HG03457 (cell line): Measurements from ENCODE around the gene CDIPT.

Source experiments
- ATAC-seq: cut with Tn5 transposase; IDR thresholded peaks from one replicate; pipeline ENCODE4 v1.9.1; 2021; ENCODE audit warnings: moderate number of reproducible peaks; ENCODE audit not compliant: unreplicated experiment

The CDIPT gene

DNA sequence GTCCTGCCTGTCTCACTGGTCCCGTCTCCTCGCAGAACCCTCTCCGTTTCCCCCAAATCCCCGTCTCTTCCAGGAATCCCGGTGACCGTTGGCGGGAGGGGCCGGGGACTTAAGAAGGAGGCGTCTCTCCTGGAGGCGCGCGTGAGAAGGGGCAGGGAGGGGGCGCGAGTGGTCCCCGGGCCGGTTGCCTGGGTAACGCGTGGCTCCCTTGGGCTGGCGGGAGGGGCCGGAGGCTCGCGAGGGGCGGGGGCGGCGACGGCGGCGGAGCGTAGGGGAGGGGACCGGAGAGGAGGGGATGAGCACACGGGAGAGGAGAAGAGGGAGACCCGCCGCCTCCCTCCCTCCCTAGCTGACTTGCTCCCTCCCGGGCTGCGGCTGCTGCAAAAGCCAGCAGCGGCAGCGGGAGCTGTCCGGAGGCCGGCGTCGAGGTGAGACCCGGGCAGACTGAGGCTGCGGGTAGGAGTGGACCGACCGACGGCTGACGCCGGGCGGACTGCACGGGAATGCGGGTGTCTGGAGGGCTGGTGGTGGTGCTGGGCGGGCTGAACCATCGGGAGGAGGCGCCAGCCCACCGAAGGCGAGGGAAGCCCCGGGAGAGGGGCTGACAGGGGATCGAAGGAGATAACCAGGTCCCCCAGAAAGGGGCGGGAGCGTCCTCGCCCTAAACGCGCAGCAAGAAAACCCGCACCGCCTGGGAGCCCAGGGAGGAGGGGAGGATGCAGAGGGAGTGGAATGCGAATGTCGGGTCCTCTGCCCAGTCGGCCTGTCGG is 50.9 kb downstream of the CDIPT start, which contains the start of gene PRRT2:
Gene PRRT2, plus strand, starts transcription at position 298 of the 770 bp plus-strand sequence. CDS start 862 bp downstream, outside the sequence.
- no peak for ATAC-seq

GRCh38 chr16:29811170-29811895 is 51.7 kb downstream of the CDIPT start:
- peak; percentile 29 for ATAC-seq

GRCh38 chr16:29810699-29811169 is 52.3 kb downstream of the CDIPT start:
- ATAC-seq: no peak

GRCh38 chr16:29809850-29810698 is 53.0 kb downstream of the CDIPT start:
- no peak for ATAC-seq

- no peak for ATAC-seq
Observed at GRCh38 chr16:29809031-29809747, 53.8 kb downstream of the CDIPT start.
